Muscle layer of duodenum (tissue), 2 donors: ENCODE results near the gene ANKRD23.

Experiments
- H3K27ac ChIP-seq: one replicate; pipeline ENCODE4 v1.7.0; 2013; ENCODE audit warnings: mild to moderate bottlenecking, low read length
- H3K27me3 ChIP-seq: one replicate; pipeline ENCODE4 v1.7.0; 2013; ENCODE audit warnings: low read depth, mild to moderate bottlenecking, control low read depth, low read length
- H3K36me3 ChIP-seq, 2 donors: one replicate each; pipeline ENCODE4 v1.7.0; 2013; ENCODE audit warnings: low read length in 2 of 2, control low read depth in 1 of 2, mild to moderate bottlenecking in 1 of 2; ENCODE audit not compliant: insufficient read depth in 2 of 2, control insufficient read depth in 1 of 2
- H3K4me1 ChIP-seq, 2 donors: one replicate each; pipeline ENCODE4 v1.7.0; 2013; ENCODE audit warnings: low read length in 2 of 2, mild to moderate bottlenecking in 2 of 2, control low read depth in 1 of 2, moderate library complexity in 1 of 2; ENCODE audit not compliant: insufficient read depth in 2 of 2, control insufficient read depth in 1 of 2
- H3K4me3 ChIP-seq, 2 donors: one replicate each; pipeline ENCODE4 v1.7.0; 2013; ENCODE audit warnings: low read length in 2 of 2, low read depth in 1 of 2, mild to moderate bottlenecking in 1 of 2
- H3K9me3 ChIP-seq, 2 donors: one replicate each; pipeline ENCODE4 v1.7.0; 2013; ENCODE audit warnings: low read length in 2 of 2, control low read depth in 1 of 2, mild to moderate bottlenecking in 1 of 2; ENCODE audit not compliant: control insufficient read depth in 1 of 2
- donor health status: healthy.

The ANKRD23 gene

GRCh38 chr2:96883306-96883705 is 39.5 kb upstream of the ANKRD23 start:
- Histone ChIP-seq H3K36me3 (no peaks in the 10 kb centered on the region), H3K27ac (no peak overlapping the region), H3K4me3 (no peak overlapping the region), H3K9me3 (no peaks in the 10 kb centered on the region), H3K27me3 (no peaks in the 10 kb centered on the region), H3K4me1 (peaks cover 15 to 21% of the 10 kb centered on the region in 2 donors)

GRCh38 chr2:96882906-96883305 is 39.1 kb upstream of the ANKRD23 start:
- Histone ChIP-seq H3K9me3 (no peaks in the 10 kb centered on the region), H3K36me3 (no peaks in the 10 kb centered on the region), H3K27me3 (no peaks in the 10 kb centered on the region), H3K4me3 (no peak overlapping the region), H3K4me1 (peaks cover 11 to 17% of the 10 kb centered on the region in 2 donors), H3K27ac (no peak overlapping the region)

DNA sequence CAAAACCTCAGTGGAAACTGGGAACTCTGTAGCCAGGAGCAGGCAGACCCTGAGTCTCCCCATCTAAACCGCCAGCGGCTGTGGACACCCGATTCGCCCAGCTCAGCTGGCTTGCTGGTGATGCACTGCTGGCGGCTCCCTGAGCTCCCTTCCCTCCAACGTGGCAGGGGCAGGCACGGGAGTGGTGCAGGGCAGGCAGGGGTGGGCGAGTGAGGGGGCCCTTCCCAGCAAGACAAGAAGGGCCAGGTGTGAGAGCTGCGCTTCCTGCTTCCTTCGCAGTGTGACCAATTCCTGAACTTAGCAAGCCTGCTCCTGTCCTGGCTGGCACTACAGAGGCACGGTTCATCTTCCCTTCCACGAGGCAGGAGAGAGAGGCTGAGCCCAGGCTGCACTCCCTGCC is 38.4 kb upstream of the ANKRD23 start:
- no peak overlapping the region for H3K27ac ChIP-seq
- no peaks in the 10 kb centered on the region for H3K9me3 ChIP-seq
- H3K27me3 ChIP-seq, result no peaks in the 10 kb centered on the region
- H3K4me3 ChIP-seq, result no peak overlapping the region
- H3K4me1 ChIP-seq, result peaks cover 7 to 10% of the 10 kb centered on the region in 2 donors
- no peaks in the 10 kb centered on the region for H3K36me3 ChIP-seq

DNA sequence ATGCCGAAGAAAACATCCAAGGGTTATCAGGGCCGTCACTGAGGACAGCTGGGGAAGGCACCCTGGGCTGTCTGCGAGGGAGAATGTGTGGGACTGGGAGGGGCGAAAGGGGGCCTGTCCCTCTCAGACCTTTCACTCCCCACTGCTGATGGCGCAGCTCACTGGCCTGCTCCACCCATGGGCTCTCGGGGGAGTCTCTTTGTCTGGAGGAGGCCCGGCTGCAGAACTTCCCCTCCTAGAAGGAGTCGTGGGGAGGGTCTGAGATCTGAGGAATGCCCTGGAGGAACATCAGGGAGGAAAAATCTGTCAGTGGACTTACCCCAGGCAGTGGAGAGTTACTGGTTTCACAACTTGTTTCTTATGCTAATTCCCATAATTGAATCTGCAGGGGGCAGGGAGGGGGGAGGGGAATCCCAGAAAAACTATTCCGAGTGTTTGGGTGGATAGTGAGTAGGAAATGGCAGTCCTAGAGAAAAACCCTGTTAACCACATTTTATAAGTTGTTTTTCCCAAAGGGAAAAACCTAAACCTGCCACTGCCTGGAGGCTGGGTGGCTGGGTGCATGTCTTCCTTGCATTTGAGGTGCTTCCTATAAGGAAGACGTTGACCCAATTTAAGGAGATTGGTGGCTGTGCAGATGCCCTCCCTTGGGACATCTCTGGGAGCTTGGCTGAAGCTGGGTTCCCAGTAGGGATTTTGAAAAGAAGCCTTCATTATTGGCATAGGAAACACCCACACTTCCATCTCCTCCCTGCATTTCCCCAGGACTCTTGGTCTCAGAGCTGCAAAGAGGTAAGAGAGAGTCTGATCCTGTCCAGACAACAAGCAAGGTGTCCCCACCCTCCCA is 37.8 kb upstream of the ANKRD23 start:
- H3K27me3 ChIP-seq, result no peaks in the 10 kb centered on the region

DNA sequence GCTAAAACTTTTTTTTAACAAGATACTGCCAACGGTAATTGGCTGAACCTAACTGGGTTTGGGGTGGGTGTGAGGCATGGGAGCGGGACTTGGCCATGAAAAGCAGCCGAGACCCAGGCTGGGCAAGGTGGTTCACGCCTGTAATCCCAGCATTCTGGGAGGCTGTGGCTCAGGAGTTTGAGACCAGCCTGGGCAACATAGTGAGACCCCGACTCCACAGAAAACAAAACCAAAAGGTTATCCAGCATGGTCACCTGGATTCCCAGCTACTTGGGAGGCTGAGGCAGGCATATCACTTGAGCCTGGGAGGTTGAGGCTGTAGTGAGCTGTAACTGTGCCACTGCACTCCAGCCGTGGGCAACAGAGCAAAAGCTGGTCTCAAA is 37.1 kb upstream of the ANKRD23 start:
- Histone ChIP-seq H3K4me3 (no peak overlapping the region), H3K27ac (no peak overlapping the region), H3K36me3 (no peaks in the 10 kb centered on the region), H3K4me1 (no peaks in the 10 kb centered on the region), H3K27me3 (no peaks in the 10 kb centered on the region), H3K9me3 (no peaks in the 10 kb centered on the region)

More for the DNA sequence above, 37.8 kb upstream of the ANKRD23 start:
- Histone ChIP-seq H3K4me3 (no peak overlapping the region), H3K27ac (no peak overlapping the region), H3K4me1 (peaks cover 5% of the 10 kb centered on the region in 2 donors), H3K36me3 (no peaks in the 10 kb centered on the region), H3K9me3 (no peaks in the 10 kb centered on the region)

DNA sequence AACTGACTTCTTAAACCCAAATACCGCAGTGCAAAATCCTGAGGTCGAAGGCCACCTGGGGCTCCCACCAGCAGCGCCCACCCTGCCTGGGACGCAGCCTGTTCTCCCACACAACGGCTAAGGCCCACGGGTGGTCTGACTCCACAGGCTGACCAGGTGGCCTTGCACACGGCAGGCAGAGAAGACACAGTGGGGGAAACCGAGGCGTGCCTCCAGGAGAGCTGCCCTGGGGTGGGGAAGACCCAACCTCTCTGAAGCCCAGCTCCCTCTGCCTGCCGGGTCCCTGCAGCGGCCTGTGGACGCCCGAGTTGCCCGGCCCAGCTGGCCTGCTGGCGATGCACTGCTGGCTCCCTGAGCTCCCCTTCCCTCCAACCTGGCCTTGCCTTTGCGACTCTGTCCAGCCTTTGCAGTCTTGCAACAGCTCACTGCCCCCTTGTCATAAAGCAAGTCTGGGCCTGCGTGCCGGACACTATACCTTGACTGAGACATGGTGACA is 35.8 kb upstream of the ANKRD23 start:
- Histone ChIP-seq H3K9me3 (no peaks in the 10 kb centered on the region), H3K27me3 (no peaks in the 10 kb centered on the region), H3K4me1 (no peaks in the 10 kb centered on the region), H3K36me3 (no peaks in the 10 kb centered on the region), H3K4me3 (no peak overlapping the region), H3K27ac (no peak overlapping the region)

- H3K27me3 ChIP-seq, result no peaks in the 10 kb centered on the region
- H3K9me3 ChIP-seq, result no peaks in the 10 kb centered on the region
- H3K4me3 ChIP-seq, result no peak overlapping the region
- no peaks in the 10 kb centered on the region for H3K36me3 ChIP-seq
- H3K4me1 ChIP-seq, result peaks cover 2 to 3% of the 10 kb centered on the region in 2 donors
- H3K27ac ChIP-seq, result no peak overlapping the region
Observed at GRCh38 chr2:96878796-96879544, 35.1 kb upstream of the ANKRD23 start.

GRCh38 chr2:96878171-96878570 is 34.4 kb upstream of the ANKRD23 start:
- Histone ChIP-seq H3K27ac (no peak overlapping the region), H3K27me3 (no peaks in the 10 kb centered on the region), H3K9me3 (no peaks in the 10 kb centered on the region), H3K36me3 (no peaks in the 10 kb centered on the region), H3K4me1 (peaks cover 6 to 9% of the 10 kb centered on the region in 2 donors), H3K4me3 (no peak overlapping the region)

DNA sequence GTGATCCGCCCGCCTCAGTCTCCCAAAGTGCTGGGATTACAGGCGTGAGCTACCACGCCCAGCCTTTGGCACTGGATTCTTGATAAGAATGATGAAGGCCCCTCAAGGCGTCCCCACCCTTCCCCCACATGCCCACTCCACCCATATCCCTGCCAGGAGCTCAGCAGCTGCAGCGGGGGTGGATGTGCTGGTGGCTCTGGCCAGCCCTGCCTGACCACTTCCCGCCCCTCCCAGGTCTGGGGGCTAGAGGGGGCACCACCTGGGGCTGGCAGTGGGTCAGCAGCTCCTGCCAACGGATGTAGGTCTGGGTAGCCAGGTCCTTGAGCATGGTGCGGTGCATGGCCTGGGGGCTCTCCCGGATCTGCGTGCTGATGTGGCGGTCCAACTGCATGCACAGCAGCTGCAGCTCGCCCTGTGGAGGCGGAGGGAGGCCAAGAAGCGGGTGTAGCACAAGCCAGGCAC is 33.8 kb upstream of the ANKRD23 start:
- no peak overlapping the region for H3K27ac ChIP-seq
- no peaks in the 10 kb centered on the region for H3K36me3 ChIP-seq
- H3K27me3 ChIP-seq, result no peaks in the 10 kb centered on the region
- peaks cover 6 to 14% of the 10 kb centered on the region in 2 donors for H3K4me1 ChIP-seq
- H3K4me3 ChIP-seq, result no peak overlapping the region
- H3K9me3 ChIP-seq, result no peaks in the 10 kb centered on the region

DNA sequence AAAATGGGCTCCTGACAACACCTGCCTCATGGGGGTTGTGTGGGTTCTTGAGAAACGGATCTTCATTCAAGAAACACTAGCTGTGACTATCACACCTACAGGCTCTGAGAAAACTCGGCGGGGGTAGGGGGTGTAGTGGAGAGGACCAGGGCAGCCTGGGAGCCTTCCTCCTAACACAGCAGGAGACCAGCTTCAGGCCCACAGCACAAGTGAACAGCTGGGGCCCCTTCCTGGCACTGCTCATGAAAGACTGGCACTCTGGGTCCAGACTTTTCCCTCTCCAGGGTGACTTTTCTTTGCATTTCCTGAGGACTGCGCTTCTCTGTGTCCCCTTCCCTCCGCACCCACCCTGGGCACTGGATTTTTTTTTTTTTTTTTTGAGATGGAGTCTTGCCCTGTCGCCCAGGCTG is 33.2 kb upstream of the ANKRD23 start:
- Histone ChIP-seq H3K9me3 (no peaks in the 10 kb centered on the region), H3K36me3 (no peaks in the 10 kb centered on the region), H3K27me3 (no peaks in the 10 kb centered on the region), H3K4me1 (peaks cover 6 to 14% of the 10 kb centered on the region in 2 donors), H3K4me3 (no peak overlapping the region), H3K27ac (no peak overlapping the region)

- H3K27ac ChIP-seq, result no peak overlapping the region
- H3K36me3 ChIP-seq, result no peaks in the 10 kb centered on the region
Observed at GRCh38 chr2:96876269-96877041, 32.6 kb upstream of the ANKRD23 start.

More at GRCh38 chr2:96876269-96877041, 32.6 kb upstream of the ANKRD23 start:
- no peak overlapping the region for H3K4me3 ChIP-seq
- H3K27me3 ChIP-seq, result no peaks in the 10 kb centered on the region
- no peaks in the 10 kb centered on the region for H3K9me3 ChIP-seq
- H3K4me1 ChIP-seq, result peaks cover 6 to 14% of the 10 kb centered on the region in 2 donors
